SK-N-SH (cell line): ENCODE data around the gene ABR.

ENCODE experiments used
- CHD2 ChIP-seq: fragments of 150-350 bp; IDR thresholded peaks from 2 replicates; pipeline ENCODE4 v1.6.1; 2018; ENCODE audit warnings: low read length; ENCODE audit not compliant: partially characterized antibody
- ELF1 ChIP-seq: IDR thresholded peaks from 2 replicates; pipeline ENCODE4 v1.4.0; 2012
- GABPA ChIP-seq: IDR thresholded peaks from 2 replicates; pipeline ENCODE4 v1.4.0; 2012; ENCODE audit warnings: low read depth, mild to moderate bottlenecking
- MAX ChIP-seq: IDR thresholded peaks from 2 replicates; pipeline ENCODE4 v1.4.0; 2012; ENCODE audit warnings: low read depth
- MXI1 ChIP-seq: IDR thresholded peaks from 2 replicates; pipeline ENCODE4 v1.6.1; 2012; ENCODE audit warnings: mild to moderate bottlenecking, low read depth, low read length, improper control_type of control experiment
- NFIC ChIP-seq: IDR thresholded peaks from 2 replicates; pipeline ENCODE4 v1.4.0; 2012; ENCODE audit warnings: borderline replicate concordance
- POLR2AphosphoS5 ChIP-seq: IDR thresholded peaks from 2 replicates; pipeline ENCODE4 v1.6.1; 2012; ENCODE audit warnings: low read depth, low read length
- REST ChIP-seq: IDR thresholded peaks from 2 replicates; pipeline ENCODE4 v1.6.1; 2012; ENCODE audit warnings: mild to moderate bottlenecking, low read depth, low read length, moderate library complexity
- RFX5 ChIP-seq: IDR thresholded peaks from 2 replicates; pipeline ENCODE4 v1.6.1; 2012; ENCODE audit warnings: mild to moderate bottlenecking, improper control_type of control experiment, low read length
- SIN3A ChIP-seq: IDR thresholded peaks from 2 replicates; pipeline ENCODE4 v1.6.1; 2012; ENCODE audit warnings: low read depth, mild to moderate bottlenecking, low read length, moderate library complexity, borderline replicate concordance
- TF ChIP-seq, protein P1 (sequence below): fragments of 200-600 bp; sonication (generic); IDR thresholded peaks from 2 replicates; pipeline ENCODE4 v1.6.1; 2017; ENCODE audit warnings: antibody characterized with exemption, mild to moderate bottlenecking, moderate library complexity

- TF ChIP-seq ELF1 (no peak), GABPA (no peak), REST (no peak), NFIC (no peak), MAX (no peak), POLR2AphosphoS5 (no peak), CHD2 (no peak), RFX5 (no peak), MXI1 (no peak), SIN3A (no peak)
- TF ChIP-seq, protein P1, sequence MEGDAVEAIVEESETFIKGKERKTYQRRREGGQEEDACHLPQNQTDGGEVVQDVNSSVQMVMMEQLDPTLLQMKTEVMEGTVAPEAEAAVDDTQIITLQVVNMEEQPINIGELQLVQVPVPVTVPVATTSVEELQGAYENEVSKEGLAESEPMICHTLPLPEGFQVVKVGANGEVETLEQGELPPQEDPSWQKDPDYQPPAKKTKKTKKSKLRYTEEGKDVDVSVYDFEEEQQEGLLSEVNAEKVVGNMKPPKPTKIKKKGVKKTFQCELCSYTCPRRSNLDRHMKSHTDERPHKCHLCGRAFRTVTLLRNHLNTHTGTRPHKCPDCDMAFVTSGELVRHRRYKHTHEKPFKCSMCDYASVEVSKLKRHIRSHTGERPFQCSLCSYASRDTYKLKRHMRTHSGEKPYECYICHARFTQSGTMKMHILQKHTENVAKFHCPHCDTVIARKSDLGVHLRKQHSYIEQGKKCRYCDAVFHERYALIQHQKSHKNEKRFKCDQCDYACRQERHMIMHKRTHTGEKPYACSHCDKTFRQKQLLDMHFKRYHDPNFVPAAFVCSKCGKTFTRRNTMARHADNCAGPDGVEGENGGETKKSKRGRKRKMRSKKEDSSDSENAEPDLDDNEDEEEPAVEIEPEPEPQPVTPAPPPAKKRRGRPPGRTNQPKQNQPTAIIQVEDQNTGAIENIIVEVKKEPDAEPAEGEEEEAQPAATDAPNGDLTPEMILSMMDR, result no peak
These were observed 5.4 kb downstream of the ABR start for GRCh38 chr17:1174263-1174880.
